HCT116 (cell line): ENCODE results near the gene CCNL2. TPM values are rescaled to one million over a fixed set of nuclear protein-coding genes. Genes with fewer than 3 reads are reported as not detected.
"Not testable (repeated sequence)": the region's sequence is repeated elsewhere in the genome, so short reads cannot be mapped to it uniquely, and the experiment has no call there.

Experiments used
- ATAC-seq: fragments of 200-7000 bp; cut with Tn5 transposase; 2 replicates; pipeline ENCODE4 v1.9.1; 2020; ENCODE audit warnings: mild to moderate bottlenecking, moderate library complexity
- BruUV-seq: library from RNA; stranded (reverse); fragments of 400-500 nt; replicated peaks from 2 replicates; lab custom pipeline; 2021; lab: Mats Ljungman, UMichigan
- CTCF ChIA-PET: fragments of 300-600 bp; sonication (Branson Sonifier 250); formaldehyde crosslinking; loops from one replicate; lab custom pipeline; 2021; ENCODE audit warnings: antibody characterized with exemption; lab: Charles Lee
- POLR2A ChIA-PET: fragments of 300-600, 350-600 bp; sonication (Branson Sonifier 250); formaldehyde crosslinking; loops from one replicate; lab custom pipeline; 2021; ENCODE audit warnings: antibody characterized with exemption; lab: Charles Lee
- RAD21 ChIA-PET, 2 experiments: fragments of 300-600 bp; sonication (Branson Sonifier 250); formaldehyde crosslinking; loops; one replicate each; lab custom pipeline; 2023; ENCODE audit warnings: low total read pairs in 2 of 2; ENCODE audit not compliant: uncharacterized antibody in 2 of 2, unreplicated experiment in 2 of 2, low non-redundant PET in 1 of 2; lab: Charles Lee
- DNase-seq: peaks from one replicate; pipeline ENCODE4 v3.0.0-alpha.2; 2010; ENCODE audit warnings: low read depth, low spot score
- H2AFZ ChIP-seq: fragments of 200-600 bp; shearing (Covaris generic), sonication (generic); 2 replicates; pipeline ENCODE4 v1.6.1; 2017; ENCODE audit warnings: low read depth, mixed run types, mixed read lengths, antibody characterized with exemption, low read length; ENCODE audit not compliant: poor library complexity, severe bottlenecking
- H3K27ac ChIP-seq: 2 replicates; pipeline ENCODE4 v1.5.1; 2012; ENCODE audit warnings: low read depth, low read length
- H3K27me3 ChIP-seq: fragments of 200-600 bp; sonication (generic); 2 replicates; pipeline ENCODE4 v1.6.1; 2016; ENCODE audit warnings: mixed run types, low read length, mixed read lengths; ENCODE audit not compliant: insufficient read depth
- H3K36me3 ChIP-seq, 2 experiments: fragments of 200-500 bp in 1 of 2; fragments of 200-600 bp in 1 of 2; sonication (Bioruptor generic) in 1 of 2; sonication (generic) in 1 of 2; 2 replicates each; pipeline versions ENCODE4 v1.5.1 to v1.6.1; 2014 to 2016; ENCODE audit warnings: low read length in 2 of 2, inconsistent platforms in 1 of 2, mixed read lengths in 1 of 2, mixed run types in 1 of 2; ENCODE audit not compliant: insufficient read depth in 2 of 2, control insufficient read depth in 1 of 2
- H3K4me1 ChIP-seq, 2 experiments: fragments of 200-600 bp in 1 of 2; sonication (generic) in 1 of 2; 2 replicates each; pipeline versions ENCODE4 v1.5.1 to v1.6.1; 2012 to 2017; ENCODE audit warnings: low read length in 2 of 2, inconsistent platforms in 1 of 2, mild to moderate bottlenecking in 1 of 2, mixed read lengths in 1 of 2, mixed run types in 1 of 2, moderate library complexity in 1 of 2; ENCODE audit not compliant: insufficient read depth in 2 of 2, control insufficient read depth in 1 of 2
- H3K4me2 ChIP-seq: fragments of 200-600 bp; sonication (generic); 2 replicates; pipeline ENCODE4 v1.6.1; 2017; ENCODE audit warnings: mixed run types, low read length, mixed read lengths
- H3K4me3 ChIP-seq, 2 experiments: fragments of 200-600 bp in 1 of 2; sonication (generic) in 1 of 2; replicated peaks in 1 of 2; 2 replicates each; pipeline ENCODE4 v1.5.1; 2011 to 2016; ENCODE audit warnings: low read length in 2 of 2, control low read depth in 1 of 2, low read depth in 1 of 2, mild to moderate bottlenecking in 1 of 2, mixed read lengths in 1 of 2, mixed run types in 1 of 2
- H3K79me2 ChIP-seq: fragments of 200-600 bp; sonication (generic); 2 replicates; pipeline ENCODE4 v1.6.1; 2017; ENCODE audit warnings: mild to moderate bottlenecking, mixed run types, low read length, moderate library complexity, mixed read lengths; ENCODE audit not compliant: insufficient read depth
- H3K9ac ChIP-seq: fragments of 200-600 bp; sonication (generic); 2 replicates; pipeline ENCODE4 v1.6.1; 2016; ENCODE audit warnings: low read length, mixed read lengths
- H3K9me2 ChIP-seq: fragments of 200-600 bp; sonication (generic), shearing (Covaris generic); 2 replicates; pipeline ENCODE4 v1.6.1; 2017; ENCODE audit warnings: mixed run types, mild to moderate bottlenecking, moderate library complexity; ENCODE audit not compliant: insufficient read depth
- H3K9me3 ChIP-seq, 2 experiments: fragments of 200-500 bp in 1 of 2; fragments of 200-600 bp in 1 of 2; sonication (Bioruptor generic) in 1 of 2; sonication (generic) in 1 of 2; 2 replicates each; pipeline ENCODE4 v1.6.1; 2014 to 2017; ENCODE audit warnings: low read length in 2 of 2, mixed read lengths in 2 of 2, inconsistent platforms in 1 of 2, low read depth in 1 of 2, mild to moderate bottlenecking in 1 of 2, mixed run types in 1 of 2, moderate library complexity in 1 of 2; ENCODE audit not compliant: control insufficient read depth in 1 of 2, insufficient read depth in 1 of 2
- H4K20me1 ChIP-seq: fragments of 200-600 bp; sonication (generic), shearing (Covaris generic); 2 replicates; pipeline ENCODE4 v1.6.1; 2017; ENCODE audit warnings: mixed run types, mild to moderate bottlenecking, moderate library complexity; ENCODE audit not compliant: insufficient read depth
- CEBPB ChIP-seq: IDR thresholded peaks from 2 replicates; pipeline ENCODE4 v1.6.1; 2012; ENCODE audit warnings: low read depth
- ELF1 ChIP-seq: IDR thresholded peaks from 2 replicates; pipeline ENCODE4 v1.6.1; 2012; ENCODE audit warnings: low read depth, borderline replicate concordance
- EZH2phosphoT487 ChIP-seq: fragments of 200-600 bp; IDR thresholded peaks from 2 replicates; pipeline ENCODE4 v1.6.1; 2018; ENCODE audit warnings: antibody characterized with exemption, borderline replicate concordance
- JUND ChIP-seq: IDR thresholded peaks from 2 replicates; pipeline ENCODE4 v1.6.1; 2012
- MAX ChIP-seq: IDR thresholded peaks from 2 replicates; pipeline ENCODE4 v1.6.1; 2012
- ZFX ChIP-seq: fragments of 450-650 bp; IDR thresholded peaks from 2 replicates; pipeline ENCODE4 v1.6.1; 2017
- ZNF274 ChIP-seq: fragments of 200-500 bp; sonication (Bioruptor generic); IDR thresholded peaks from 2 replicates; pipeline ENCODE4 v1.6.1; 2014; ENCODE audit warnings: mild to moderate bottlenecking, low read depth, low read length, inconsistent platforms
- intact Hi-C: fragments of 100-400 bp; cut with micrococcal nuclease; formaldehyde crosslinking; loops from 2 replicates; pipeline ENCODE4 v1.10.0; 2022
- total RNA-seq: library from RNA; stranded (reverse); gene quantifications from one replicate; pipeline ENCODE4 v1.2.1, GENCODE V29; 2021; ENCODE audit not compliant: unreplicated experiment
- TF ChIP-seq, protein P1 (sequence below): IDR thresholded peaks from 2 replicates; pipeline ENCODE4 v1.6.1; 2012

The CCNL2 gene
- total RNA-seq, 1 experiment from 2014 or later, result 173 TPM

DNA sequence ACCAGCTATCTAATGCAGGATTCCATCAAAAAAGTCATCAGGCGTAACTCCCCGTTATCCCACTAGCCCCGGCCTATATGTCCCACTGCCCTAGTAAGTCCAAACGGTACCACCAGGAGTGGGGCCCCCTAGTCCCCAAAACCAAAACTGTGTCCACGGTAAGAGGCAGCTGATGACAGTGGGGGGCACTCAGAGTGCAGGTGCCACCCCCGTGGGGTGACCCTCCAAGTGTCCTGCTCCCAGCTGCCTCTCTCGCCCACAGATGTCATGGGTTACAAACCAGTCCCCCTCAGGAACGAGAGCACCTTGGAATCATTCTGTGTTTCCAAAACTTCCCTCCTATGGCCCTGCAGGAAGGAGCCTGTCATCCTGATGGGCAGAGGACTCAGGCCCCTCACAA is 13.2 kb downstream of the CCNL2 start:
- BruUV-seq, result no TSS peak
- TF ChIP-seq ELF1 (no peak), CEBPB (no peak), JUND (no peak), ZNF274 (no peak), ZFX (no peak), MAX (no peak), EZH2phosphoT487 (no peak)
- TF ChIP-seq, protein P1, sequence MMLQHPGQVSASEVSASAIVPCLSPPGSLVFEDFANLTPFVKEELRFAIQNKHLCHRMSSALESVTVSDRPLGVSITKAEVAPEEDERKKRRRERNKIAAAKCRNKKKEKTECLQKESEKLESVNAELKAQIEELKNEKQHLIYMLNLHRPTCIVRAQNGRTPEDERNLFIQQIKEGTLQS, result no peak
- TF ChIP-seq, all 23 proteins: peak for 0
- POLR2A ChIA-PET, result no interaction called here
- Histone ChIP-seq H3K27me3 (no peaks in the 10 kb centered on the region), H3K36me3 (peaks cover 38 to 47% of the 10 kb centered on the region in 2 experiments), H3K4me1 (no peaks in the 10 kb centered on the region), H3K27ac (no peak overlapping the region), H3K4me3 (no peak overlapping the region), H4K20me1 (no peaks in the 10 kb centered on the region), H3K4me2 (no peak overlapping the region), H3K9me2 (no peaks in the 10 kb centered on the region), H3K9me3 (no peaks in the 10 kb centered on the region), H3K79me2 (peaks cover 17% of the 10 kb centered on the region; the same call in 1 of the 2 replicates), H2AFZ (no peak overlapping the region), H3K9ac (no peak overlapping the region)
- RAD21 ChIA-PET, result no interaction called here
- ATAC-seq, result no peak; the same call in 1 of the 2 replicates
- no peak for DNase-seq
- CTCF ChIA-PET, result no interaction called here
- intact Hi-C loops, result no loop called here

DNA sequence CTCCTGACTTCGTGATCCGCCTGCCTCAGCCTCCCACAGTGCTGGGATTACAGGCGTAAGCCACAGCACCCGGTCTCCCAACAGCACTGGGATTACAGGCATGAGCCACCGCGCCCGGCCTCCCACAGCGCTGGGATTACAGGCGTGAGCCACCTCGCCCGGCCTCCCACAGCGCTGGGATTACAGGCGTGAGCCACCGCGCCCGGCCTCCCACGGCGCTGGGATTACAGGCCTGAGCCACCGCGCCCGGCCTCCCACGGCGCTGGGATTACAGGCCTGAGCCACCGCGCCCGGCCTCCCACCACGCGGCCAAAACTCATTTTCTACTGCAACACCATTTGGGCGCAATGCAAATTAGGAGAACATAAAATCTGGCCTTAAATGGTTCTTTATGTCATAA is 13.8 kb downstream of the CCNL2 start:
- ATAC-seq, intact Hi-C loops, H2AFZ ChIP-seq, H3K27ac ChIP-seq, H3K4me3 ChIP-seq, H3K9me2 ChIP-seq, H3K4me2 ChIP-seq, RAD21 ChIA-PET, BruUV-seq, H3K4me1 ChIP-seq, H3K9ac ChIP-seq, H3K27me3 ChIP-seq, H3K9me3 ChIP-seq, POLR2A ChIA-PET, CTCF ChIA-PET, H4K20me1 ChIP-seq, DNase-seq: not testable (repeated sequence)
- H3K79me2 ChIP-seq, result peaks cover 11% of the 10 kb centered on the region; the same call in 1 of the 2 replicates
- H3K36me3 ChIP-seq, result peaks cover 33 to 41% of the 10 kb centered on the region in 2 experiments
